Lung microvascular endothelial cell (primary cell): Measurements from ENCODE around the gene SUGP1. TPM values are rescaled to one million over a fixed set of nuclear protein-coding genes. Genes with fewer than 3 reads are reported as not detected.
"Not testable (repeated sequence)": the region's sequence is repeated elsewhere in the genome, so short reads cannot be mapped to it uniquely, and the experiment has no call there.

ENCODE experiments used
- DNase-seq, 2 donors: peaks; one replicate each; pipeline versions ENCODE4 v3.0.0 to v3.0.0-alpha.2; 2010; ENCODE audit warnings: low read depth in 2 of 2
- total RNA-seq: library from RNA; depleted of rRNA; stranded (reverse); fragments of >200 nt; gene quantifications from 2 replicates; pipeline ENCODE4 v1.2.1, GENCODE V29; 2014

SUGP1 gene
- total RNA-seq, result 16.1 and 22.6 TPM in 2 replicates

DNA sequence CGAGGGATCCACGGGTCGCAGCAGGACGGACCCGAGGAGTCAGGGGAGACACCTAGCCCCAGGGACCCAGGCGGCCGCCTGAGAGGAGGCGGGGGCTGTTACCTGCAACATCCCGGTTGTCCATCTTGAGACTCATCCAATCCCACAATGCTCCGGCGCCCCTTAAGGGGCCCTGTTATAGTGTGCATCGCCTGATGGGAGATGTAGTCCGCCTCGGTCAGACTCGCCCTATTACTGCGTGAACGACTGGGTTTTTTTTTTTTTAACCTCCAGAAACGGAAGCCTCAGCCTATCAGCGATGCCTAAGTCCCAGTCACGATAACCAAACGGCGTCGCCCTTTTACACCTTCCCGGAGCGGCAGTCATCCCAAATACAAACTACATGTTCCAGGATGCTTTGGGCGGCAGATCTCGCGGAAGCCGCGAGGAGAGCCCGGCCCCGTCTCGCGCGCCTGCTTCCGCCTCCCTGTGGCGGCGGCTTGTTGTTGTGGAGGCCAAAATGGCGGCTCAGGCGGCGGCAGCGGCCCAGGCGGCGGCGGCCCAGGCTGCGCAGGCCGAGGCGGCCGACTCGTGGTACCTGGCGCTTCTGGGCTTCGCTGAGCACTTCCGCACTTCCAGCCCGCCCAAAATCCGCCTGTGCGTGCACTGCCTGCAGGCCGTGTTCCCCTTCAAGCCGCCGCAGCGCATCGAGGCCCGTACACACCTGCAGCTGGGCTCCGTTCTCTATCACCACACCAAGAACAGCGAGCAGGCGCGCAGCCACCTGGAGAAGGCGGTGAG, at the start of gene SUGP1, which contains the start of gene MAU2:
SUGP1 (minus strand) TSS at position 149 of the 780 bp plus-strand sequence; CDS start at position 136, 13 bp downstream.
MAU2 (plus strand) TSS at position 469 of the 780 bp plus-strand sequence; CDS start at position 500, 31 bp downstream.
- peak; percentile 92 to 93 for DNase-seq

- DNase-seq, result no peak
Observed at GRCh38 chr19:19368087-19368486, 47.8 kb upstream of the SUGP1 start.

- DNase-seq, result peak; percentile 67 to 72
Observed at GRCh38 chr19:19366434-19367396, 46.4 kb upstream of the SUGP1 start.

GRCh38 chr19:19362075-19362474, 41.8 kb upstream of the SUGP1 start:
- no peak for DNase-seq

DNA sequence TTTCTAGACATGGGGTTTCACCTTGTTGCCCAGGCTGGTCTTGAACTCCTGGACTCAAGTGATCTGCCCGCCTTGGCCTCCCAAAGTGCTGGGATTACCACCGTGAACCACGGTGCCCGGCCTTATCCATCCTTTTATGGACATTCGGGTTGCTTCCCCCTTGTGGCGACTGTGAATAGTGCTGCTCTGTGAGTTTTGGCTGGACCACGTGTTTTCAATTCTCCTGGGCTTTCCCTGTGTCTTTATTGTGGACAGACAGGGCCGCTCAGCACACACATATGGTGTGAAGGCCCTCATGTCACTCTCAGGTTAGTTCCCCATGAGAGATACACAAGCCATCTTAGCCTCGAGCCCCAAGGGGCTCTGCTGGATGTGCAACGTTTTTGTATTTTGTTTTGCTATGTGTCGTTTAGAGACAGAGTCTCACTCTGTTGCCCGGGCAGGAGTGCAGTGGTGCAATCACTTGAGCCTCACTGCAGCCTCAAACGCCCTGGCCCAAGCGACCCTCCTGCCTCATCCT, 40.8 kb upstream of the SUGP1 start:
- peak; percentile 83 to 87 for DNase-seq

DNA sequence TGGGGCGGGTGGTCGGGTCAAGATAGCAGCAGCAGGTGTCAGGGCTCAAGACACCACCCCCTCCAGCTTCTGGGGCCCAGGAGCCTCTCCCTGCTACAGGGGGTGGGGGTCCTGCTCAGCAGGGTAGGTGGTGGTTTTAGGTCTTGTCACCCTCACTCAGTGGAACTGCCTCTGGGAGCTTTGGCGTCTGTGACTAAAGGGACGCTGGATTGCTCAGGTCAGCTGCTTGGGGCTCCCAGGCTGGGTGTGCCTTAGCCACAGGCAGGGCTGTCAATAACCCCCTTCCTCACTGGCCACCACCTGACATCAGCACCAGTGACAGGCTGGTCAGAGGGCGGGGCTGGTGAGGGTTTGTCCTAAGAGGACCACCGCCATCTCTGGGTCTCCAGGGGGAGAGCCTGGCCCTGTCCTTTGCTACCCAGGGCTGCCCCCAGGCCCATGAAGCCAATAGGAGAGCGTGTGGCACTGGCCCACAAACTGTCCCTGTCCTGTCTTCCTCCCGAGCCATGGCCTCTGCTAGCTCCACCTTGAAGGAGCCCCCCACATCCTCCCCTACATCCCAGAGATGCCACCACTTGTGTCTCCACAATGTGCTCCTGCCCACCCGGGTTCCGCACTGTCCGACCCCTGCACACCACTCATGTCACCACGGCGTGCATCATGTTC, 36.7 kb upstream of the SUGP1 start:
- DNase-seq, result no peak

DNA sequence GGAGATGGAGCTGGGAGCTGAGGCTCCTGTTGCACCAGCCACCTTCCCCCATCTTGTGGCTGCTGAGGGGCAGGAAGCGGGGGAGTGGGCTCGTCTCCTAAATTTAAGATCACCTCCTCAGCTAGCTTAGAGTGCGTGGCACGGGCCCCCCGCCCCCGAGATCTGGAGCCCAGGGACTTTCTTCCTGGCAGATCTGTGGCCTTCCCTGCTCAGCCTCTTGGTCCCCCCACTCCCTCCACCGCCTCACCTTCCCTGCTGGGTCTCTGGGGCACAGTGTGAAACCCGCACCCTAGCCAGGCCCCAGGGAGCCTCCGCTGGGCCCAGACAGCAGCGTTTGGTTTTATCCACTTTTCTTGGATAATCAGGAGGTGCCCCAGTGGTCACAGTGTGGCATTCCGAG, 36.2 kb upstream of the SUGP1 start:
- DNase-seq, result no peak

- DNase-seq, result no peak
Observed at GRCh38 chr19:19355606-19356139, 35.4 kb upstream of the SUGP1 start.

DNA sequence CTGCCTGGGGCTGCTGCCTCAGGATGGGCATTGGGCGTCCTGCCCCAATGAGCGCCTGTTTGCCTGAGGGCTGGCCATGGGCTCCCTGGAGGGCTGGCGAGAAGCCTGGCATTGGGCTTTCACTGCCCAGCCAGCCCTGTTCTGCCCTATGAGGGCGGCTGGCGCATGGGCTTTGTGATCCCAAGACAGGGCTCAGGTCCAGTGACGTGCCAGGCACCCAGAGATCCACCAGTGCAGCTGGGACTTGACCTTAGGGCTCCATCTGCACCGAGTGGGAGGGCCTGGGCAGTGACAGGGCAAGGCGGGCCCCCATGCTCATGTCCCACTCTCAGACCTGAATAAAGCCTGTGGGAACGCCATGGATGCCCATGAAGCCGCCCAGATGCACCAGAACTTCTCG, 34.6 kb upstream of the SUGP1 start:
- DNase-seq, result no peak

- no peak for DNase-seq
Observed at GRCh38 chr19:19354007-19354406, 33.7 kb upstream of the SUGP1 start.

GRCh38 chr19:19352823-19353222, 32.5 kb upstream of the SUGP1 start:
- no peak for DNase-seq

- not testable (repeated sequence) for DNase-seq
Observed at GRCh38 chr19:19350756-19351155, 30.4 kb upstream of the SUGP1 start.

DNA sequence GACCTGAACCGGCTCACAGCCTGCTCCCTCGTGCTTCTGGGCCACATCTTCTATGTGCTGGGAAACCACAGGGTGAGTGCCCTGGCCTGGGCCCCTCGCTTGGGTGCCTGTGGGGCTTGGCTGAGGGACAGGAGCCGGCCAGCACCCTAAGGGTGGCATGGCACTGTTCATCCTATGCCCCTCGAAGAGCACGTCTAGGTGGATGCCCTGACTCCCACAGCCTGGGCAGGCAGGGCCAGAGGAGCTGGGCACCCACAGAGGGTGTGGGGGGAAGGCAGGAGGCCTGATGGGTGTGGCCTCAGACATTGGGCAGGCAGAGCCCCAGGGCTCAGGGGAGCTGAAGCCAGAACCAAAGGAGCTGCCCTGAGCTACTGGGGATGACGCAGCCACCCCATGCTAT, 29.1 kb upstream of the SUGP1 start:
- no peak for DNase-seq

GRCh38 chr19:19348266-19348665, 28.0 kb upstream of the SUGP1 start:
- no peak for DNase-seq

DNA sequence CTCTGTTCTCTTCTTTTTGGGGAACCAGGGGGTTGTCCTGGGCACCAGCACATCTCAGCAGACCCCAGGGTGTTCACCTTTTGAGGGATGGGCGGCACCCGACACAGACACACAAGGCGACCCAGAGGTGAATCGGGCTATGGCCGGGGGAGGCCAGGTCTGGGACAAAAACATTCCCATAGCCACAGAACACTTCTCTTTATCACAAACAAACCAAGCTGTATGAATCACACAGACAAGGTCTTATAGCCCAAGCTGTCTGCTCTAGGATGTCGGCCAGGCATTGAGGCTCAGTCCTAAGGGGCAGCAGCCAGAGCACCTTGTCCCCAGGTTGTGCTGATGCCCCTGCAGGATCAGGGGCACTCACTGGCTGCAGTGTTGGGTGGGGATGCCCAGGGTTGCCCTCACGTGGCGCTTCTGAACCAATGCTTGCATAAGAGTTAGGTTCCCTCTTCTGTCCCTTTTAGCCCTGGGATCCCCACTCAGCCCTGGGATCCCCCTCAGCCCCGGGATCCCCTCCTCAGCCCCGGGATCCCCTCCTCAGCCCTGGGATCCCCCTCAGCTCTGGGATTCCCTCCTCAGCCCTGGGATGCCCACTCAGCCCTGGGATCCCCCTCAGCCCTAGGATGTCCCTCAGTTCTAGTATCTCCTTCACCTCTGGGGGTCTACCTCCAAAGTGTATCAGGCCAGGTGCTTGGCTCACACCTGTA, 27.2 kb upstream of the SUGP1 start:
- DNase-seq, result no peak

DNA sequence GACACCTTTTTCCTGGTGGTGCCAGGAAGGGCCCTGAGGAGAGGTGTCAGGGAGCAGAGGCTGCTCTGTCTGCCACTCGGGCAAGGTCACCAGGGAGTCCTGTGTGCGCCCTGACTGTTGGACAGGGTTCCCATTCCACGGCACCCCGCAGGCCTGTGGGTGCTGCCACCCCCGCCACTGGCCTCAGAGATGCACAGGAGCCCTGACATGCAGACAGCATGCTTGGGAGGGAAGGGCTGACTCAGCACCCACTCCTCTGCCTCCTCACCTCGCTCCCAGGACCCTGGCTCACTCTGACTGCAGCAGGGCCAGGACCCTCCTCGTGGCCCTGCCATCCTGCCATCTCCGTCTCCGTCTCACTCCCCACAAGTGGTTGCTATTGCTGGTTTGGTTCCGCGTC, 25.7 kb upstream of the SUGP1 start:
- no peak for DNase-seq

- DNase-seq, result no peak
Observed at GRCh38 chr19:19345232-19345631, 24.9 kb upstream of the SUGP1 start.

DNA sequence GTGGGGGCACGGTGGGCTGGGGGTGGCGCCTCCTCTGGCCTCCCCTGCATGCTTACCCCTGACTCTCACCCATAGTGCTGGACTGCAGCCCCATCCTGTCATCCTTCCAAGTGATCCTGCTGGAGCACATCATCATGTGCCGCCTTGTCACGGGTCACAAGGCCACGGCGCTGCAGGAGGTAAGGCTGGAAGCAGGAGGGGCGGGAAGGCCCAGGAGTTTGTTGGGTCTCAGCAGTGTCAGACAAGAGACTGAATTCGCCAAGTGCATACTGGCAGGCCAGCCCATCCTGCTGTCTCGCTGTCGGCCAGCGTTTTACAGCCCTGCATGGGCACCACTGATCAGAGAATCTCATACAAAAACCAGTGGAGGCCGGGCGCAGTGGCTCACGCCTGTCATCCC, 23.5 kb upstream of the SUGP1 start:
- DNase-seq, result no peak

- DNase-seq, result no peak
Observed at GRCh38 chr19:19343016-19343362, 22.7 kb upstream of the SUGP1 start.
